ENCODE data around the gene PRR14L.
"Not testable (repeated sequence)": the region's sequence is repeated elsewhere in the genome, so short reads cannot be mapped to it uniquely, and the experiment has no call there.

PRR14L gene

DNA sequence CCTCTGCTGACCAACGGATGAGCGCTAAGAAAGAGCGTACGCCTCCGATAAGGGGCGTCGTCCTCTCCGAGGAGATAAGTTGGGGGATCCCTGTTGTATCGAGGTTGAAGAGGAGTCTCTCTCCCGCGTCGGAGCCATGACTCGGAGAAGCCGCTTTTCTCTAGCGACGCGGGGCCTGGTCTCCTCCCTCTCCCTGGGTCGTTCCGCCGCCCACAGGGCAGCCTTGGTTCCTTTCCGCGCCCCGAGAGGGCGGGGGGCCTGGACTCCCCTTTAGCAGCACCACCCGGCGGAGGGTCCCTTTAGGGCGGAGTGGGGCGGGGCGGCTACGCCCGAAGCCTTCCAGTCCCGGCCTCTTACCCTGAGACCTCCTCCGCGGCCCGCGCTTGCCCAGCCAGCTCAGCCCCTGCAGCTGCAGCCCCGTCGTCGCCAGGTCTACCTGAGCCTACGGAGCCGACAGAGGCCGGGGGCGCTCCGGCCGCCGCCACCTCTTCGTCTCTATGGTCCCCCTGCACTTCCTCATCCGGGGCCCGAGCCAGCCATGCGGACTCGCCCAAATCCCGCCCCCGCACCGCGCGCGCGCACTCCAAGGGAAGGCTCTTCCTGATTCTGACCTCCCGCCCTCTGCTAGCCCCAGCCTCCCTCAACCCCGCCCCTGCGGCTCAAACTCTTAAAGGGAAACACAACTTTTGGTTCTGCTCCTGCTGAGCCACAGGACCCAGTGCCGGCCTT lies at the start of gene PRR14L:
Gene PRR14L, minus strand, starts transcription at position 497 of the 729 bp plus-strand sequence. CDS start 11,272 bp downstream, outside the sequence.
- peak; percentile 100 for DNase-seq

DNA sequence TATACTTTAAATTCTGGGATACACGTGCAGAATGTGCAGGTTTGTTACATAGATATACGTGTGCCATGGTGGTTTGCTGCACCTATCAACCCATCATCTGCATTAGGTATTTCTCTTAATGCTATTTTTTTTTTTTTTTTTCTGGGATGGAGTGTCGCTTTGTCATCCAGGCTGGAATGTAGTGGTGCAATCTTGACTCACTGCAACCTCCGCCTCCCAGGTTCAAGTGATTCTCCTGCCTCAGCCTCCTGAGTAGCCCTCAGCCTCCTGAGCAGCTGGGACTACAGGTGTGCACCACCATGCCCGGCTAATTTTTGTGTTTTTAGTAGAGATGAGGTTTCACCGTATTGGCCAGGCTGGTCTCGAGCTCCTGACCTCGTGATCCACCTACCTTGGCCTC lies 49.4 kb upstream of the PRR14L start:
- not testable (repeated sequence) for DNase-seq

DNA sequence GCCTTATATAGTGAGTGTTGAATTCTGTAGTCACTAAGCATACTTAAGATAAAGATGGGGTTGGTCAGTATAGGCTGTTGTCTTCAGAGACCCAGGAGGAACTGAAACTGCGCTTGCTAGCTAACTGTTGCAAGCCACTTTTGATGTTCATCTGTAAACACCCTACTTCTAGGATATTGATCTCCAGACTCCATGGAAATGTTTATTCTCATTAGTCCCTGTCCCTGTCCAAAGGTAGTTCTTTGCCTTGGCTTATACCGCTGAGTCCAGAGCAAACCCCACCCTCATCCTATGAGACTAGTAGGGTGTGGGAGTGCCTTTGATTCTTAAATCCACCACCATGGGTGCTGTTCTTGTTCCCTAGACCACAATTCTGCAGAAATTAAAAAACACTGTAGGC lies 40.3 kb upstream of the PRR14L start:
- no peak for DNase-seq

DNA sequence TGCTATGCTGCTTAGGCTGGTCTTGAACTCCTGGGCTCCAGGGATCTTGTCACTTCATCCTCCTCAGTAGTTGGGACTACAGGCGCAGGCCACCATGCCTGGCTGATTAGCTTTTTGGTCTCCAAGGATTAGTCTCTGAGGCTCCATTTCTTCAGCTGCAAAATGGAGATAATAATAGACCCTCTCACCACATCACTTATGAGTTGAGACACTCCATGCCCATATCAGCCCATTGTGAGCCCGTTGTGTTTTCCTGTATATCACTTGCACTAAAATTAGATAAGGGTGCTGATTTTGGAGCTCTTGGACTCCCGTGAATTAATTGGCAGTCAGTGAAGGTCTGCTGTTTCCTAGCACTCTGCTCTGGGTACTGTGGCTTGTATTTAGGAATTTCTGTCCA lies 39.9 kb upstream of the PRR14L start:
- DNase-seq: no peak

DNA sequence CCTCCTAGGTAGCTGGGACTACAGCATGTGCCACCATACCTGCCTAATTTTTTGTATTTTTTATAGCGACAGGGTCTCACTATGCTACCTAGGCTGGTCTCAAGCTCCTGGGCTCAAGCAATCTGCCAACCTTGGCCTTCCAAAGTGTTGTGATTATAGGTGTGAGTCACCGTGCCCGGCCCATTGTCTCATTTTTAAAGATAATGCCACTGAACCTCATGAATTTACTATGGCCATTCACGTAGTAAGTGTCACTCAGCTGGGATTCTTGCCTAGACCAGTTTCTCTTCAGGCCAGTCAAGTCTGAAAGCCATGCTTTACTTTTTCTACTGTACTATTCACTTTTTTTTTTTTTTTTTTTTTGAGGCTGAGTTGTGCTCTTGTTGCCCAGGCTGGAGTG lies 26.3 kb upstream of the PRR14L start:
- DNase-seq: no peak

DNA sequence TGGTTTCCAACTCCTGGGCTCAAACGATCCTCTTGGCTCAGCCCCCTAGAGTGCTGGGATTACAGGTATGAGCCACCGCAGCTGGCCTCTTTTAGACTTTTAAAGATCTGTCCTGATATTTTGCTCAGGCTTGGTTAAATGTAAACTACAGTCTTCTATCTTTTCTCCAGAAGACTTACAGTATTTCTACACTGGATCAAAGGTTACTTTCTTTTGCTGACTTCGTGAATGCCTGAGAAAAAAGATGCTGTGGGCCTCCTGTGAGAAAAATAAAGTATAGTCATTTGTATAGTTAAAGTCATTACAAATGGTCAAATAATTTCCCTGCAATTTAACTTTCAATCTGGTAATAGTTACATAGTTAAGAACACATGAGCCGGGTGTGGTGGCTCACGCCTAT lies 23.5 kb upstream of the PRR14L start:
- no peak for DNase-seq

DNA sequence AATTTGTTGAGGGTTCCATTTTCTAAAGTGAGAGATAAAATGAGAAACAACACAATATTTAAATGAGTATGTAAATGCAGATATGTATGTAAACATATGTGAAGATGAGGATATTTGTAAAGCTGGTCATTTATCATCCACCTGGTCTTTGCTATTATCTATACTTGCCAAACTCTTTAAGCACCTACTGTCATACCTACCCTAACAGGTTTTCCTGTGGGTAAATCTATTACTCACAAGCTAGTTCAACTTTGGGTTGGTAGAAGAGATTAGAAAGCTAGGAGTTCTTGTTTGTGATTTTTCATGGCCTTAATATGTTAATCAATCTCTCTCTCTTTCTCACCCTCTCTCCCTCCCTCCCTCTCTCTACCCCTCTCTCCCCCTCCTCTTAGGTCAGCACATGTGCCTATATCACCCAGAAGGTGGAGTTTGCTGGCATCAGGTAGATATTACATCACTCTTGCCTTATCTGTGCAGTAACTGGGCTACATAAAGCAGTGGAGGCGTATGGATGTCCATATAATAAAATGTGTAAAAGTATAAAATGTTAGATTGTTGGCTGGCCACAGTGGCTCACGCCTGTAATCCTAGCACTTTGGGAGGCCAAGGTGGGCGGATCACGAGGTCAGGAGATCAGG lies 18.6 kb upstream of the PRR14L start:
- no peak for DNase-seq

DNA sequence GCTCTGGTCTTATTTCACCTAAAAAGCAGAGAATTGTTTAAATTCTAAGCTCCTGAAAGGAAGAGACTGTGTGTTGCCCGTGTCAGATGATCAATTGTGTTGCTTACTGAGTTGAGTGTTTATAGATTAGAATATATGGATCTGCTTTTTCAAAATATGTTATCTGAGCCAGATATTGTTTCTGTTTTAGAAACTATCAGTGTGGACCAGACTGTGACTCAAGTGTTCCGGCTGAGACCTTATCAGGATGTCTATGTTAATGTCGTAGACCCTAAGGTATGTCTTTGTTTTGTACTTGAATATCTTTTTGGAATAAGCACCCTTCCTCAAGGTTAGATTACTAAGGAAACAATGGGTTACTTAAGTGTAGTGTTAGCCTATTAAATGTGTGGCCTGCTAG lies 14.9 kb upstream of the PRR14L start:
- DNase-seq: no peak

DNA sequence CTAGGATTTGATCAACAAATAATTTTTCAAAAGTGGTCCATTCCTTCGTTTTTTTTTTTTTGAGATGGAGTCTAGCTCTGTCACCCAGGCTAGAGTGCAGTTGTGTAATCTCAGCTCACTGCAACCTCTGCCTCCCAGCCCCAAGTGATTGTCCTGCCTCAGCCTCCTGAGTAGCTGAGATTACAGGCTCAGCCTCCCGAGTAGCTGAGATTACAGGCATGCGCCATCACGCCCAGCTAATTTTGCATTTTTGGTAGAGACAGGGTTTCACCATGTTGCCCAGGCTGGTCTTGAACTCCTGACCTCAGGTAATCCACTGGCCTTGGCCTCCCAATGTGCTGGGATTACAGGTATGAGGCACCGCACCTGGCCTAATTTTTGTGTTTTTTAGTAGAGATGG lies 8.9 kb upstream of the PRR14L start:
- not testable (repeated sequence) for DNase-seq

DNA sequence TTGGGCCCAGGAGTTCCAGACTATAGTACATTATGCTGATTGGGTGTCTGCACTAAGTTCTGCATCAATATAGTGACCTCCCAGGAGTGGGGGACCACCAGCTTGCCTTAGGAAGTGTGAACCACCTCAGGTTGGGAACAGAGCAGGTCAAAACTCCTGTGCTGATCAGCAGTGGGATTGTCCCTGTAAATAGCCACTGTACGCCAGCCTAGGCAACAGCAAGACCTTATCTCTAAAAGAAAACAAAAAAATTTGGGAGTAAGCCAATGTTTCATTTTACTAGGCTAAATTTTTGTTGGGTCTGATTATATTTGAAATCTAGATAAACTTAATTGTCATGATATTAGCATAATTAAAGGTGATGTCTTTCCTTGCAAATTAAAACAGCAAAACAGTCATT lies 7.3 kb upstream of the PRR14L start:
- no peak for DNase-seq

DNA sequence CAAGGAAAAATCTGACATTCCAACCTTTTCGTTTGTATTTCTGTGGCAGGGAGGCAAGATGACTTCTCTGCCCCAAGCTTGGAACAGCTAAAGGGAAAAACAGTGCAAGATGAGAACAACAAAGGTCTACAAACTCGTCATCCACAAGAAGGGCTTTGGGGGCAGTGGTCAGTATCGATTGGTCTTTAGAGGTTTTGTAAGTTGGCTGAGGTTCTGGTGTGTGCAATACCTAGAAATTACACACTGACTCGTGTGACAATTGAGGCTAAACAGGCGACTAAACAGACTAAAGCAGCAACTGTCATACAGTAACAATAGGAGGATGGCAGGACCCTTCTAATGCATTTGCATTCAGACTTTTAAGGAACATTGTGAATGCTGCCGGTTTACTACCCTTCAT lies 4.9 kb upstream of the PRR14L start:
- DNase-seq: no peak

DNA sequence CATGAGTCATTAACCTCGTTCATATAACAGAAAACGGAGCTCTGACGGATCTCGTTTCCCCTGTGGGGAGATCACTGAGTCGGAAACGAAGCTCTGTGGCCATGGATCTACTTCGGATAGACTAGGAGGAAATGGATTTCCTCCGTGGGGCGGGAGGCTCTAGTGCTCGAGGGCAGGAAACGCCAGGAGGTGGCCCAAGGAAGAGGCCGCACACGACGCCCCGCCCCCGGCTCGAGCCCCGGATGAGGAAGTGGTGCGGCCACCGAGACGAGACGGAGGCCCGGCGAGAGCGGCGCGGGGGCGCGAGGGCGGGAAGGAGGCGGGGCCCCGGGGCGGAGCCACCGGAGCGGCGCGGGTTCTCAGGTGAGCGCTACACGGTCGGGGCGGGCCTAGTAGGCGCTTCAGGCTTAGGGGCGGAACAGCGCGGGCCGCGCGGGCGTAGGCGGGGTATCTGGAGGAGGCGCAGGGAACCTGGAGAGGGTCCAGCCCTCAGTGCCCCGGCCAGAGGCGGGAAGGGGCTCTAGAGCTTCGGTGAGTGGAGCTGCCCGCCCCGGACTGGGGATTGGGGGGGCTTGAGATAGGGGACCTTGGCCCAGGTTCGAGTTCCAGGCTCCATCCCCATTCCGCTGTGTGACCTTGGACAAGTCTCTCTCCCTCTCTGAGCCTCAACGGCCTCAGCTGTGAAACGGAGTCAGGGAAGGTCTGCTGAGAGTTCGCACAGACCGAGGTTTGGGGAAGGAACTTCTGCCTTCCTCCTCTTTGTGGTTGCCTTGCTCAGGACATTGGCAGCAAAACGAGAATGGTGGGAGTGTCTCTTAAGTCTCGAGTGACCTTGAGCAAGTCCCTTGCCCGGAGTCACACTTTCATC lies 3.9 kb upstream of the PRR14L start, which contains the start of gene DEPDC5:
Gene DEPDC5, plus strand, starts transcription at position 386 of the 868 bp plus-strand sequence. CDS start 903 bp downstream, outside the sequence.
- DNase-seq: peak; percentile 96 to 98

DNA sequence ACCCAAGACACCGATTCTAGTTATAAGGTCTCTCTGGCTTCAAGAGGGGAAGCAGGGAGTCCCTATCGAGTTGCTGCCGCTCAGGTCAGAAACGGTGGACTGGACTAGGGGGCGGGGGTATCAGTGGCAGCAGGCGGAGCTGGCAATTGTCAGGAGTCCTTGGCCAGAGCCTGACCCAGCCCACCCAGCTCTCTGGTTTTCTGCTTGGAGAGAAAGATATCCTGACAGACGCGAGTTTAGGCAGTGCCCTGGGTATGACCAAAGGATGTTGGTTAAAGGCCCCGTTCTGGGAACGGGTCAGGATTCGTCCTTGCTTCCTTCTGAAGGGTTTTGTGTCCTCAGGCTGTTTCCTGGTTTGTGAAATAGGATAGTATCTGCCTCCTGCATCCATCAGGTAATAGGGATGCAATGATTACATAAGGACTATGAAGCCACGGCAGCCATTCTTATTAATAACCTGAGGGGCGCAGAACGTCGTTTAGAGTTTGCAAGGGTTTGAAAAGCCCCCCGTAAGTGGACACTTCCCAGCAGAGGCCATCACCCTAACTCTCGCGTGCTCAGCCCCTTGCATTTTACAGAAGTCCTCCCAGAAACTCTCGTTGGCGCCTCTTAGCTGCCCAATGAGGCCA lies 3.2 kb upstream of the PRR14L start:
- DNase-seq: peak in 1 of 2 donors; percentile 6

DNA sequence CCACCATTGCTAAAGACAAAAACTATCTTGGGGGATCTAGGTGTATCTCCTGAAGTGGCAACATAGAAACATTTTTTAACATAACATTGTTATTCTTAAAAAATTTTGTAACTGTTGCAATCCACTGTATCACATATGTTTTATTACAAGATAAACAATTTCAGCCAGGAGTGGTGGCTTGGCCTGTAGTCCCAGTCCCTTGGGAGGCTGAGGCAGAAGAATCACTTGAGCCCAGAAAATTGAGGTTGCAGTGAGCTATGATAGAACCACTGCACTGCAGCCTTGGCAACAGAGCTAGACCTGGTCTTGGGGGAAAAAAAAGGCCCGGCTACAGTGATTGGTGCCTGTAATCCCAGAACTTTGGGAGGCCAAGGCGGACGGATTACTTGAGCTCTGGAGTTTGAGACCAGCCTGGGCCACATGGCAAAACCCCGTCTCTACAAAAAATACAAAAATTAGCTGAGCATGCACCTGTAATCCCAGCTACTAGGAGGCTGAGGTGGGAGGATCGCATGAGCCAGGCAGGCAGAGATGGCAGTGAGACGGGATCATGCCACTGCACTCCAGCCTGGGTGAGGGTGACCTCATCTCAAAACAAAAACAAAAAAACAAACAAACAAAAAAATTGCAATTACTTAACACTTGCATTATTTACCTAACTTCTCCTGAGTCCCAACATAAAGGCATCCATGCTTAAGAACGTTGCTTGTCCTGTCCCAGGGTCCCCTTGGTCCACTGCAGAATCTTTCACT lies 2.3 kb upstream of the PRR14L start:
- DNase-seq: no peak

DNA sequence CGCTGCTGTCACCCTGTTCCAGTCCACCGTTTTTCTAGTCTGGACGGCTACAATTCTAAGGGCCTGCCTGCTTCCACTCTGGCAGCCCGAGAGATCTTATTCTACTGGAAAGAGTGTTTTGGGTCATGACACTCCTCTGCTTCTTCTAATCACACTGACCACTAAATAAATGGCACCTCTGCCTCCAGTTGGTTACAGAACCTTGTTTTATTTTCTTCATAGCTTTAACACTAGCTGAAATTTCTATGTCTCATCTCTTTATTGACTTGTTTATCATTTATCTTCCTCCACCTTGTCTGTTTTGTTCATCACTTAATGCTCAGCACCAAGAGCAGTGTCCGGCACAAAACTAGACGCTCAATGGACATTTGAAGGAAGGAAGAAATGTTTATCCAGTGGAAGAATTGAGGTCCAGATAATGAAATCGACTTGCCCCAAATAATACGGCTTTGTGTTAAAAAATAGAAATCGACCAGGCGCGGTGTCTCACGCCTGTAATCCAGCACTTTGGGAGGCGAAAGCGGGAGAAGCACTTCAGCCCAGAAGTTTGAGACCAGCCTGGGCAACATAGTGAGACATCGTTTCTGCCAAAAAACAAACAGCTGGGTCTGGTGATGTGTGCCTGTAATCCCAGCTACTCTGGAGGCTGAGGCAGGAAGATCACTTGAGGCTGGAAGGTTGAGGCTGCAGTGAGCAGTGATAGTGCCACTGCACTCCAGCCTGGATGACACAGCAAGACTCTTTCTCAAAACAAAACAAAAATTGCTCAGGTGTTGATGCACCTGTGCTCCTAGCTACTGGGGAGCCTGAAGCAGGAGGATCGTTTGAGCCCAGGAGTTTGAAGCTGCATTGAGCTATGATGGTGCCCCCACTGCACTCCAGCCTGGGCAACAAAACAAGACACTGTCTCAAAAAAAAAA lies 693 bp upstream of the PRR14L start:
- DNase-seq: no peak

DNA sequence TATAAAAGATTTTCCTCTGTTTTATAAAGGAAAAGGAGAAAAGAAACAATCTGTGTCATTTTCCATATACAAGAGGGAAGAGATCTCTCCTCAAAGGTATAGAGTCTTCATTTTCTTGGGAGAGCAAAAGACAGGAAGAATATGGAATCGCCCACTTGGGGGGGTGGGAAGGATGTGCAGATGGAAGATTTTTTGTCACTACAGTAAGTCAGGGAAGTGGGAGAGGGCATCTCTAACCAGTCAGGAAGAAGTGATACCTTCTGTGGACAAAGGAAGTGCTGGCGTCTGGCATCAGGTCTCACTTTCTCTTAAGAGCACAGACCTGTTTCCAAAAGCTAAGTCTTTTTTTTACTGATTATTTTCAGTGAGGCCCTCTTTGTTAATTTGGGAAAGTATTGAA lies 1.4 kb downstream of the PRR14L start:
- no peak for DNase-seq

DNA sequence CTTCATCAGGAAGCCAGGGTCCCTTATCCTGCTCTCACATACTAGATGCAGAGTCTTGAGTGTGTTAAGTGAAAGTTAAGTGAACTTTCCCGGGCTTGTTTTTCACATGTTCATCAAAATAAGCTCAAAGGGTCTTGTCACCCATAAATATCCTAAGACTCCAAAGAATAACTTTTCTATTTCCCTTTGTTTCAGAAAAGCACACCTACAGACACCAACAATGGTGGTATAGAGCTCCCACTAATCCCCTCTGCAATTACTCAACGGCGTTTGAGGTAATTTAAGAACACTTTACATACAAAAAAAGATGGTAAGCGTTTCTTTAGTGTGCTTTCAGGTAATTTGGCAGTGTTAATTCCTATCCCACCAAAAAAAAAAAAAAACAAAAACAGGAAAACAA lies 2.5 kb downstream of the PRR14L start:
- no peak for DNase-seq

DNA sequence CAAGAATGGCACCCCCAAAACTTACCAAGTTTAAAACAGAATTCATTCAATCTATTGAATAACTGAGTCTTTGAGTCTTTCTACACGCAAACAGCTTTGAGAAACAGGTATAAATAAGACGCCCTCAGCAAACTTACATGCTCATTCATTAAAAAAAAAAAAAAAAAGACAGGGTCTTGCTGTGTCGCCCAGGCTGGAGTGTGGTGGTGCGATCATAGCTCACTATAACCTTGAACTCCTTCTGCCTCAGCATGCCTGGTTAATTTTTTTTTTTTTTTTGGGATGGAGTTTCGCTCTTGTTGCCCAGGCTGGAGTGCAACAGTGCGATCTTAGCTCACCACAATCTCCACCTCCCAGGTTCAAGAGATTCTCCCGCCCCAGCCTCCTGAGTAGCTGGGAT lies 6.1 kb downstream of the PRR14L start:
- no peak for DNase-seq

DNA sequence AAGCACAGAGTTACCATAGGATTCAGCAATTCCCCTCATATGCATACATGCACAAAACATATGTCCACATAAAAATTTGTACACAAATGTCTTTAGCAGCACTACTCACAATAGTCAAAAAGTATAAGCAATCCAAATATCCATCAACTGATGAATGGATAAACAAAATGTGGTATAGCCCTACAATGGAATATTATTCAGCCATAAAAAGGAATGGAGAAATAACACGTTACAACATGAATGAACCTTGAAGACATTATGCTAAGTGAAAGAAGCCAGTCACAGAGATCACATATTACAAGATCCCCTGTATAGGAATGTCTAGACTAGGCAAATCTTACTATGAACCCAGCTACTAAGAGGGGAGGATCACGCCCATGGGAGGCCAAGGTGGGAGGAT lies 7.2 kb downstream of the PRR14L start:
- no peak for DNase-seq

DNA sequence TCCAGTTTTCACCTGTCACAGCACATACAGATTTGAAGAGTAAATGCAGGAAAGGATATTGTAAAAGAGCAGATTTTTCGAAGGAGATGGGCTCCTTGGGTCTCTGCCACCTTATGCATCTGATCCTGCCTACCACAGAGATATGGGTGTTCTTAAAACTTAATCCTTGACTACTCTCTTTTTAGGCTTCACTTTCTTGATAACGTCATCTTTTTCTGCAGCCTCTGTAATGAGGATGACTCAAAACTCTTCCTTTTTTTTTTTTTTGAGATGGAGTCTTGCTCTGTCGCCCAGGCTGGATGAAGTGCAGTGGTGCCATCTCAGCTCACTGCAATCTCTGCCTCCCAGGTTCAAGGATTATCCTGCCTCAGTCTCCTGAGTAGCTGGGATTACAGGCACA lies 7.8 kb downstream of the PRR14L start:
- DNase-seq: no peak

DNA sequence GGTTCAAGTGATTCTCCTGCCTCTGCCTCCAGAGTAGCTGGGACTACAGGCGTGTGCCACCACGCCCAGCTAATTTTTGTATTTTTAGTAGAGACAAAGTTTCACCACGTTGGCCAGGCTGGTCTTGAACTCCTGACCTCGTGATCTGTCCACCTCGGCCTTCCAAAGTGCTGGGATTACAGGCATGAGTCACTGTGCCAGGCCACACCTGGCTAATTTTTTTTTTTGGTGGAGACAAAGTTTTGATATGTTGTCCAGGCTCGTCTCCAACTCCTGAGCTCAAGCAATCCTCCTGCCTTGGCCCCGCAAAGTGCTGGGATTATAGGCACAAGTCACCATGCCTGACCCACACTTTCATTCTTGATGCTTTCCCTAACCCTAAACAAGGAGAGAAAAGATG lies 9.6 kb downstream of the PRR14L start:
- not testable (repeated sequence) for DNase-seq
